ENCODE results near the gene DDX59.

Gene DDX59

DNA sequence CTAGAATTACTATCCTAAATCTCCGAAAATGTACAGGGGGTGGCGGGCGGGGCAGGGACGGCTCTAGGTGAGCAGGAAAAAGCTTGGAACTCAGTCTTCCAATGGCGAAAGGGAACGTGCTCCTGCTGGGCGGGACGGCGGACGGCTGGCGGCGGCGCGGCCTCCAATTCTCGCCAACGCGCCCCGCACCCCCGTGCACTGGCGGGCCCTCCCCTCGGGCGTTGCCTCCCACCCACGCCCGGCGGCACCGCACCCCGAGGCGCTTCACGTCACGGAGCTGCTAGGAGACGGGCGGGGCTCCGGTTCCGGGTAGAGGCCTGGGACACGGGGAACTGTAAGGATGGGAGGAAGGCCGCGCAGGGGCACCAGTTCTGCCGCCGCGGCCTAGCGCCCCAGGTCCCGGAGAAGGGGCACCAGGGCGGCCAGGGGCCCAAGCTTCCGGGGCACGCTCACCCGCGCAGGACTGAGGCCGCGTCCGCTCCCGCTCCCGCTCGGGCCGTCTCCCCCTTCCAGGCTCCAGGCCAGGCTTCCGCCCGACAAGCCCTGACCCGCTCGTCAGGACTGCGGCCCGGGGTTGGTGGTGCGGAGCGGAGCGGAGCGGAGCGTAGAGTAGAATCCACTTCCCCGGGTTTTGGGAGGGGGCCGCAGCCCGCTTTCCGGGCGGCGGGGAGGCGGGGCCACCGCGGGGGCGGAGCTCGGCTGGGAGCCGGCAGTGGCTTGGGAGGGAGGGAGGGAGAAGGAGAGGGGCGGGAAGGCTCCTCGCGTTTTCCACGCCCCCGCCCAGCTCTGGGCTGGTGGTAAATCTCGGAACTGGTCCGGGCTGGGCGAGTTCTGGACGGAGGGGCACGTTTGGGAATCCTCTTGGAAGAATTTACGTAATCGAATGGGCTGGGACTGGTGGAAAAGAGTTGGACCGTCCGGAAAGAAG lies at the start of gene DDX59:
Gene DDX59, minus strand, starts transcription at position 594 of the 928 bp plus-strand sequence. CDS start 3,167 bp downstream, outside the sequence.
- peak; percentile 90 for DNase-seq

- DNase-seq: no peak
These were observed 44.9 kb upstream of the DDX59 start for GRCh38 chr1:200714504-200715187.

DNA sequence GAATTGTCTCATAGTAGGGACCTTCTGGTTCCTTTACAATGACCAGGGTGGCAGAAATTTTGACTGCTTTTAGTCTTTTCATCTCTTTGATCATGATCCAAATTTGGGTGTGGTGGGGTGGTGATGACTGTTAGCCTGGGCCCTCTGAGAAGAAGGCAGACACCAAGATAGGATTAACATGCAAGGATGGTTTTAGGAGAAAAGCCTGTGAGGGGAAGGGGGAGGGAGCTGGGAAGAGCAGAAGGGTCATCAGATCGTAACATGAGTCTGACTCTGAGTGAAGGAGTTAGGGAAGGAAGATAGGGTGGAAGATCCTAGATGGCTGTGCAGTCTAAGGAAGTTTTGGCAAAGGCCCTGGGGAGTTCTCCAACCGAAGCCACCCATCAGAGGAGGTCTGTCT lies 40.5 kb upstream of the DDX59 start:
- DNase-seq: no peak

GRCh38 chr1:200708769-200709168 lies 39.1 kb upstream of the DDX59 start:
- DNase-seq: no peak

GRCh38 chr1:200708161-200708560 lies 38.5 kb upstream of the DDX59 start:
- no peak for DNase-seq

- DNase-seq: no peak
These were observed 37.4 kb upstream of the DDX59 start for GRCh38 chr1:200707116-200707515.

GRCh38 chr1:200706111-200706814 lies 36.6 kb upstream of the DDX59 start:
- DNase-seq: no peak

DNA sequence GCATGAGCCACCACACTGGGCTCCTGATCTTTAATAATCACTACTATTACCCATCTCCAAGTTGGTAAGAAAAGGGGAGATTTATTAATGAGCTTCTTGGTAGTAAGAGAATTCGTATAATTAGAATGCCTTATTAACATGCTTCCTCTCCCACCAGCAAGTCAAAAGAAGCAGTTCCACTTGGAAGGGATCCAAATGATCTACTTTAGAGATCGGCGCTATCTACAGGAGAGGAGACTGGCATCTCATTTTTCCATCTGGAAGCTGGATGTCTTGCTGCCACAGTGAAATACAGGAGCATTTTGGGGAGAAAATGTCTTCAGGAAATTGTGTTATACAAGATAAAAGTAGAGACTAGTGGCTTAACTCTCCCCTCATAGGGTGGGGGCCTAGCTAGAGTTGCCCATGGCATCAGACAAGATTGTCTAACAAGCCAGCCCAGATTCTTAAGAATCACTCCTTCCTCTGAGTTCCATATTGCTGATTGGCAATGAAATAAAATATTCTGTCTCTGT lies 35.3 kb upstream of the DDX59 start:
- no peak for DNase-seq

GRCh38 chr1:200699871-200700270 lies 30.2 kb upstream of the DDX59 start:
- DNase-seq: no peak

- DNase-seq: no peak
These were observed 25.0 kb upstream of the DDX59 start for GRCh38 chr1:200694738-200695137.

DNA sequence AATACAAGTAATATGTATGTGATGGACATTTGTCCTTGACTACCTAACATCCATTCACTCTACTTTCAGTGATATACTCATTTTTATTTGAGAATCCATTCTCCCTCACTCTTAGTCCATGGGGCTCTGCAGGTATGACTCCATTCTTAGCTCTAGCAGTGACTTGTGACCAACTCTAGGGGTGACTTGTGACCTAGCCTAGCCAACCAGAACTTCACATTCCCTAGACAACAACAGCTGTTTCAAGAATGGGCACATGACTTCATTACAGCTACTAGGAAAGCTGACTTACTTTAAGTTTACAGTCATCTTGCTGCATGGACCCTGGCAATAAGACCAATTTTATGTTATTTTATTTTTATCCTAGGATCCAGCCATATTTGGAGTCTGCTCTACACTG lies 23.6 kb upstream of the DDX59 start:
- DNase-seq: no peak

GRCh38 chr1:200692316-200692715 lies 22.6 kb upstream of the DDX59 start:
- no peak for DNase-seq

DNA sequence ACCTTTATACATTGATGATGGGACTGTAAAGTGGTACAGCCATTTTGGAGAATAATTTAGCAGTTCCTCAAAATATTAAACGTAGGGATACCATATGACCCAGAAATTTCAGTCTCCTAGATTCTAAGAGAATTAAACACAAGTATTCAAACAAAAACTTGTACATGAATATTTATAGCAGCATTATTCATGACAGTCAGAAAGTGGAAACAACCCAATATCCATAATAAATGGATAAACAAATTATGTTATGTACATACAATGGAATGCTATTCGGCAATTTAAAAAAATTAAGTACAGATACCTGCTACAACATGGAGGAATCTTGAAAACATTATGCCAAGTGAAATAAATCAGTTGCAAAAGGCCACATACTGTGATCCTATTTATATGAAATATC lies 16.9 kb upstream of the DDX59 start:
- no peak for DNase-seq

GRCh38 chr1:200684015-200684414 lies 14.3 kb upstream of the DDX59 start:
- no peak for DNase-seq

DNA sequence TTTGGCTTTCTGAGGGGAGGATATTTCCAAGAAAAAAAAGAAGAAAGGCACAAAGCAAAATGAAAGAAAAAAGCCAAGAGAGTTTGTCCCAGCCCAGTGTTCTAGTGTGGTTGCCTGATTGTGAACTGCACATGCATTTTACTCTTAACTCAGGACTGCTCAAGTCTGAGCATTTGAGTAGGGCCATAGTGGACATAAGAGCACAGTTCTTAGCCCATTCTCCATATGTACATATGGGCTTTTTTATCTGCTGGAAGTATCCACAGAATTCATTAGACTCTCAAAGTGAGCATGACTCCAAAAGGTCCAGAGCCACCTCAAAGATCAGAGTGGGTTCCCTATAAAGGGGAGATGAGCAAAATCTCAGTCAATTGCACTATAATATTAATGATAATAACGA lies 13.6 kb upstream of the DDX59 start:
- DNase-seq: no peak

GRCh38 chr1:200681231-200681630 lies 11.5 kb upstream of the DDX59 start:
- no peak for DNase-seq

DNA sequence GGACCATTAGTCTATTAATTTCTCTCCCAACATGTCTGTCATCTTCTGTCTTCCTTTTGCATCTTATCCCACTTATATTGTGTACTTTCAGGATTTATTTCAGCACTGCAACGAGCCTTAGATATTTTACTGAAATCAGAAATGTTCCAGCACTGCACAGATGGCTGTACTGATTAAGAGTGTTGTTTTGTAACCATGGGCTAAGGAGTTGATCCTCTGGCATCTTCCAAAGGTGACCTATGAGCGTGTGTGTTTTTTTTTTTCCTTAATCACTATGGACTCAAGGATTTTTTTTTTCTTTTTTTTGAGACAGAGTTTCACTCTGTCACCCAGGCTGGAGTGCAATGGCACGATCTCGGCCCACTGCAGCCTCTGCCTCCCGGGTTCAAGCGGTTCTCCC lies 7.1 kb upstream of the DDX59 start:
- no peak for DNase-seq

GRCh38 chr1:200675588-200675852 lies 5.8 kb upstream of the DDX59 start:
- no peak for DNase-seq

- no peak for DNase-seq
These were observed 5.3 kb upstream of the DDX59 start for GRCh38 chr1:200674838-200675587.

- DNase-seq: no peak
These were observed 4.5 kb upstream of the DDX59 start for GRCh38 chr1:200673952-200674823.

DNA sequence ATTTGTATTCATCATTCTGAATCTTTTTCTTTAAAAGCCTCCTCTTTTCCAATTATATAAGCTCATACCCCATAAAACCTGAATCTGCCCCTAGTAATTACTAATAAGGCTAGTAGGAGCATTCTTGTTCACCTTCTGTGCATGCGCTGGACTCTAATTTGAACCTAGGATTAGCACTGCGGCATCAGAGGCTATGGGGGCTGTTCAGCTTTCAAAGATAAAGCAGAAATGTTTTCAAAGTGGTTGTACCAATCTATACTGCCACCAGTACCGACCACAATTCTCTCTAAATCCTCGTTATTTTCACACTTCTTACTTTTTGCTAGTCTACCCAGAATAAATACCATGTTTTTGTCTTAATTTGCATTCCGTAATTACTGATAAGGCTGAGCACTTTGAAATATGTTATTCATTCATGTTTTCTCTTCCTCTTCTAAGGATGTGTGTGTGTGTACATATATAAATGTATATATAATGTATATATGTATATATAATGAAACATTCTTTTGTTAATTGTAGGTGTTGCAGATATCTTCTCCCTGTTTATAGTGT lies 1.6 kb upstream of the DDX59 start:
- no peak for DNase-seq
